SH-SY5Y (cell line): ENCODE measurements around the gene HCRTR1.

Source experiments
- GATA2 ChIP-seq: IDR thresholded peaks from 2 replicates; pipeline ENCODE4 v1.6.1; 2011; ENCODE audit warnings: mild to moderate bottlenecking, low read depth, low read length
- GATA3 ChIP-seq: IDR thresholded peaks from 2 replicates; pipeline ENCODE4 v1.6.1; 2011; ENCODE audit warnings: low read depth, mild to moderate bottlenecking, low read length, moderate library complexity

DNA sequence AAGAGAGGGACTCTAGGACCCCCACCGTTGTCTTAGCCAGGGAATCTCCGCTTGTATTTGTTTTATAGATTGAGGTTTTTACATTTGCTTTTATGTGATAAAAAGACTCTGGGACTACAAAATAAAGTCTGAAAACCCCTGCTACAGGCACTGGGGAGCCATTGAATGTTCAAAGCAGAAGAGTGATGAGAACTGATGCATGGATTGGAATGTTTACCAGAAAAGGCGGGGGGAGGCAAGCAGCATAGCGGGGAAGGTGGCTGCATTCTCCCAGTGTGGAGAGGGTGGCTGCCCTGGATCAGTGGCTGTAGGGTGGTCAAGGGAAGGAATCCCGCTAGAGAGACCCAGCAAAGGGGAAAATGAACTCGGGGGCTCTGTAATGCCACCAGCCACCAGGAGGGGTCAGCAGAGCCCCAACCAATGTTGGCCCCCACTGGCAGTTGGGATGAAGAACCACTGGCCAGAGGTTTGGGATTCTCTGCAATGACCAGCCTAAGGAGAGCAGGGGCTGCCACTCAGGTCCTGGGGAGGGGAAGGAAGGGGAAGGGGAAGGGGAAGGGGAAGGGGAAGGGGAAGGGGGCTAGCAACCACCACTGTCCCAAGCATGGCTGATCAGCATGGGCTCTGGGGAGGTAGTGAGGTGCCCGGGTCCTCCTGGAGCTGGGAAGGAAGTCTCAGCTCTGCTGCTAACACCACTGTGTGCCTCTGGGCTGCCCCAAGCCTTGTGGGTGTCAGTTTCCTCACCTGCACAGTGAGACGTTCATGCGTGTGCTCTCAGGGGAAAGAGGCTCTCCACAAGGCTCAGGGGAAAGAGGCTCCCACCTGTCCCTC is 46.3 kb downstream of the HCRTR1 start:
- TF ChIP-seq GATA2 (no peak), GATA3 (no peak)
